T-helper 1 cell treated with Interleukin-12 subunit alpha and Interleukin-12 subunit beta and Interleukin-4 antibody, amounts not matched to agents 30 μg/mL and 1 μg/mL, for 36 hours (primary cell): ENCODE results near the gene CPTP.

Experiments used
- H3K27ac Mint-ChIP-seq: one replicate; pipeline ENCODE4 v1.8.0; 2021; ENCODE audit warnings: mild to moderate bottlenecking, mixed read lengths
- H3K27me3 Mint-ChIP-seq: one replicate; pipeline ENCODE4 v1.8.0; 2021; ENCODE audit warnings: low read depth, mixed read lengths
- H3K36me3 Mint-ChIP-seq: one replicate; pipeline ENCODE4 v1.8.0; 2021; ENCODE audit warnings: low read depth, mixed read lengths
- H3K4me1 Mint-ChIP-seq: one replicate; pipeline ENCODE4 v1.8.0; 2021; ENCODE audit warnings: low read depth, mixed read lengths
- H3K4me3 Mint-ChIP-seq: one replicate; pipeline ENCODE4 v1.8.0; 2021; ENCODE audit warnings: mild to moderate bottlenecking, moderate library complexity, mixed read lengths
- H3K9me3 Mint-ChIP-seq: one replicate; pipeline ENCODE4 v1.8.0; 2021; ENCODE audit warnings: mixed read lengths

The CPTP gene

GRCh38 chr1:1286313-1287261 lies 38.0 kb upstream of the CPTP start:
- no peak overlapping the region for H3K27ac Mint-ChIP-seq
- H3K9me3 Mint-ChIP-seq: no peaks in the 10 kb centered on the region
- H3K36me3 Mint-ChIP-seq: no peaks in the 10 kb centered on the region
- H3K4me1 Mint-ChIP-seq: no peaks in the 10 kb centered on the region
- H3K4me3 Mint-ChIP-seq: no peak overlapping the region
- no peaks in the 10 kb centered on the region for H3K27me3 Mint-ChIP-seq

- no peaks in the 10 kb centered on the region for H3K27me3 Mint-ChIP-seq
- H3K4me3 Mint-ChIP-seq: no peak overlapping the region
- no peaks in the 10 kb centered on the region for H3K4me1 Mint-ChIP-seq
- no peaks in the 10 kb centered on the region for H3K9me3 Mint-ChIP-seq
- H3K36me3 Mint-ChIP-seq: no peaks in the 10 kb centered on the region
- no peak overlapping the region for H3K27ac Mint-ChIP-seq
These were observed 37.1 kb upstream of the CPTP start for GRCh38 chr1:1287288-1288110.

GRCh38 chr1:1290238-1290731 lies 34.3 kb upstream of the CPTP start:
- Mint-ChIP-seq H3K36me3 (no peaks in the 10 kb centered on the region), H3K27me3 (no peaks in the 10 kb centered on the region), H3K4me1 (no peaks in the 10 kb centered on the region), H3K4me3 (no peak overlapping the region), H3K27ac (no peak overlapping the region), H3K9me3 (no peaks in the 10 kb centered on the region)

GRCh38 chr1:1291023-1291528 lies 33.5 kb upstream of the CPTP start:
- Mint-ChIP-seq H3K27ac (no peak overlapping the region), H3K36me3 (no peaks in the 10 kb centered on the region), H3K27me3 (no peaks in the 10 kb centered on the region), H3K4me3 (no peak overlapping the region), H3K4me1 (no peaks in the 10 kb centered on the region), H3K9me3 (no peaks in the 10 kb centered on the region)

GRCh38 chr1:1291548-1292441 lies 32.8 kb upstream of the CPTP start:
- Mint-ChIP-seq H3K4me3 (no peak overlapping the region), H3K27me3 (no peaks in the 10 kb centered on the region), H3K4me1 (no peaks in the 10 kb centered on the region), H3K36me3 (no peaks in the 10 kb centered on the region), H3K27ac (no peak overlapping the region), H3K9me3 (no peaks in the 10 kb centered on the region)

GRCh38 chr1:1292442-1292779 lies 32.2 kb upstream of the CPTP start:
- Mint-ChIP-seq H3K27ac (no peak overlapping the region), H3K4me1 (no peaks in the 10 kb centered on the region), H3K4me3 (no peak overlapping the region), H3K9me3 (no peaks in the 10 kb centered on the region), H3K27me3 (no peaks in the 10 kb centered on the region), H3K36me3 (no peaks in the 10 kb centered on the region)

GRCh38 chr1:1292851-1293250 lies 31.8 kb upstream of the CPTP start:
- Mint-ChIP-seq H3K9me3 (no peaks in the 10 kb centered on the region), H3K36me3 (no peaks in the 10 kb centered on the region), H3K4me1 (no peaks in the 10 kb centered on the region), H3K4me3 (no peak overlapping the region), H3K27me3 (no peaks in the 10 kb centered on the region), H3K27ac (no peak overlapping the region)

- Mint-ChIP-seq H3K4me1 (no peaks in the 10 kb centered on the region), H3K27ac (no peak overlapping the region), H3K9me3 (no peaks in the 10 kb centered on the region), H3K27me3 (no peaks in the 10 kb centered on the region), H3K4me3 (no peak overlapping the region), H3K36me3 (no peaks in the 10 kb centered on the region)
These were observed 31.0 kb upstream of the CPTP start for GRCh38 chr1:1293263-1294249.

- no peaks in the 10 kb centered on the region for H3K9me3 Mint-ChIP-seq
These were observed 30.2 kb upstream of the CPTP start for GRCh38 chr1:1294250-1294890.

GRCh38 chr1:1295154-1295923 lies 29.3 kb upstream of the CPTP start:
- Mint-ChIP-seq H3K27me3 (no peaks in the 10 kb centered on the region), H3K9me3 (no peaks in the 10 kb centered on the region), H3K27ac (no peak overlapping the region), H3K36me3 (no peaks in the 10 kb centered on the region), H3K4me1 (no peaks in the 10 kb centered on the region), H3K4me3 (no peak overlapping the region)

More at GRCh38 chr1:1294250-1294890, 30.2 kb upstream of the CPTP start:
- Mint-ChIP-seq H3K27me3 (no peaks in the 10 kb centered on the region), H3K27ac (no peak overlapping the region), H3K36me3 (no peaks in the 10 kb centered on the region), H3K4me1 (no peaks in the 10 kb centered on the region), H3K4me3 (no peak overlapping the region)

GRCh38 chr1:1296070-1297061 lies 28.2 kb upstream of the CPTP start:
- Mint-ChIP-seq H3K9me3 (no peaks in the 10 kb centered on the region), H3K36me3 (no peaks in the 10 kb centered on the region), H3K27ac (no peak overlapping the region), H3K4me3 (no peak overlapping the region), H3K4me1 (no peaks in the 10 kb centered on the region), H3K27me3 (no peaks in the 10 kb centered on the region)
